Activated CD4-positive, alpha-beta T cell treated with anti-CD3 and anti-CD28 coated beads, Interleukin-2, Interleukin-4, amounts not matched to agents 100 ng/mL and 50 ng/mL, durations not matched to agents 16 hours and 8 hours (primary cell): ENCODE measurements around the gene PRKG1.
A peak's percentile ranks its signal among the peaks of the same experiment; 100 is the strongest.

ENCODE experiments used
- DNase-seq: peaks from one replicate; pipeline ENCODE4 v3.0.0-alpha.2; 2020; ENCODE audit warnings: low spot score

The PRKG1 gene

DNA sequence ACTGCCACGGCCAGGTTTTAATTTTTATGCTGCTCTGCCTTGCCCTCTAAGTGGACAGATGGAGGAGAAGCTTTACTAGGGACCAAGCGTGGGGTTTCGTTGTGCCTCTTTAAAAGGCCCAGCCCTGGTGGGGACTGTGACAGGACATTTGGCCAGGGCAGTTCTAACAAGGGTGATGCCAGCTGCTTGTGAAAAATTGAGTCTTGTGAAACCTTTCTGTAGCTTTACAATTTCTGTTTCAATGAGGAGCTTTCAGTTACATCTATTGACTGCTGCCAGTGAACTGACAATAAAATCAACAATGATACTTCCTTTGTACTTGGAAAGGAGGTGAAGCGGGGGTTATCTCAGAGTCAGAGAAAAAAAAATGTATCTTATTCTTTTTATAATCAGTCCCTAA, 858.2 kb downstream of the PRKG1 start:
- DNase-seq, result no peak

DNA sequence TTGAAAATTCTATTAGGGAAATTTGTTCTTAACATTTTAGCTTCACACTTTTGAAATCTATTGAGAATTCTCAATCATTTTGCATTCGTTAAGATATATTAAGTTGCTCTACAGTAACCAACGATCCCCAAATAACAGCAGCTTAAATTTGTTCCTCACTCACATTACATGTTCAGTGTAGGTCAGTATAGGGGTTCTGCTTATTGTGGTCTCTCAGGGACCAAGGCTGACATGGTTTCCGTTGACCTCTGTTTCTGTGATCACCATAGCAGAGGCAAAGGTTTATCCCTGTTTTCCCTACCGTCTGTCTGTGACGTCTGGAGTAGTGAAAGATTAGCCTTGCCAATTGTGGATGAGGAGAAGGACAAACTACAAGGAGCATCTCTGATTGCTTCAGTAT, 860.1 kb downstream of the PRKG1 start:
- DNase-seq, result no peak

DNA sequence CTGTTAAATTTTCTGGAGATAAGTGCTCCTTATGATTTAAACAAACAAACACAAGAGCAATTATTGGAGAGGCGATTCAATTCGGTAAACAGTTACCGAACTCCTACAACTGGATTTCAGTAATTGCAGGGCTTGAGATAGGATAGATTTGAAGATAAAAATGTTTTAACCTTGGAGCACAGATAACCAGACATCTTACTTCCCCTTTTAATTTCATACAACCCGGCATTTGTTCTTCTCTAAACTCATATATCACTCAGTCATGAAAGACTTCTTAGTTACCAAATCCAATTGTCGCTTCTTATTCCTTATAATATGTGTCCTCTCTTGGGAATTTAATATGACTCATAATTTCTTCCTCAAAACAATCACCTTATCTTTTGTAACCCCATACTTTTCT, 861.1 kb downstream of the PRKG1 start:
- DNase-seq, result no peak

DNA sequence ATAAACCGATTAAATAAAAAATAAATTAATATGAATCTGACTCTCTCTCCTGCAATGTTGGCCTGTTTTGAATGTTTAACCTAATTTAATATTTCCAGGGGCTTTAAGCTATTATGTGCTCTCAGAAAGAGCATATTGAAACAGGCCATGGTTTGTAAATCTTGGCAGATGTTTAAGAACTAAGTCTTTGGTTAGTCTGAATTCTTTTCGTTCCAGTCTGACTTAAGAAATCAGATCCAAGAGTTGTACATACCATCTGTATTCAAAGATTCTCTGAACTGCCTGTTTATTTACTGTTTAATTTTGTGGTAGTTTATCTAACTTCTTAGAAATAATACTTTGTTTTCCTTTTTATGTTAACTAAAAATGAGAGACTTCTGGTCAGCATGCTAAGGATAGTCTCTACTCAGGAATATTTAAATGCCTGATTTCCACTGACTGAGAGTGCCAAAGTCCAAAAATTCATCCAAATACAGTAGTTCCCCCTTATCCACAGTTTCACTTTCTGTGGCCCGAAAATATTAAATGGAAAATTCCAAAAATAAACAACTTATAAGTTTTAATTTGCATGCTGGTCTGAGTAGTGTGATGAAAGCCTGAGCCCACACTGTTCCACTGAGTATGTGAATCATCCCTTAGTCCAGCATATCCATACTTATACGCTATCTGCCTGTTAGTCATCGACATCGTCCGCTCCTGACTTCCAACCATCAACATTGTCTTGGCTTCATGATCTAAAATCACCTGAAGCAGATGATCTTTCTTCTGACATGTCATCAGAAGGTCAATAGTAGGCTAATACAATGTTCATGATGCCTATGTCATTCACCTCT, 863.2 kb downstream of the PRKG1 start:
- DNase-seq, result no peak

DNA sequence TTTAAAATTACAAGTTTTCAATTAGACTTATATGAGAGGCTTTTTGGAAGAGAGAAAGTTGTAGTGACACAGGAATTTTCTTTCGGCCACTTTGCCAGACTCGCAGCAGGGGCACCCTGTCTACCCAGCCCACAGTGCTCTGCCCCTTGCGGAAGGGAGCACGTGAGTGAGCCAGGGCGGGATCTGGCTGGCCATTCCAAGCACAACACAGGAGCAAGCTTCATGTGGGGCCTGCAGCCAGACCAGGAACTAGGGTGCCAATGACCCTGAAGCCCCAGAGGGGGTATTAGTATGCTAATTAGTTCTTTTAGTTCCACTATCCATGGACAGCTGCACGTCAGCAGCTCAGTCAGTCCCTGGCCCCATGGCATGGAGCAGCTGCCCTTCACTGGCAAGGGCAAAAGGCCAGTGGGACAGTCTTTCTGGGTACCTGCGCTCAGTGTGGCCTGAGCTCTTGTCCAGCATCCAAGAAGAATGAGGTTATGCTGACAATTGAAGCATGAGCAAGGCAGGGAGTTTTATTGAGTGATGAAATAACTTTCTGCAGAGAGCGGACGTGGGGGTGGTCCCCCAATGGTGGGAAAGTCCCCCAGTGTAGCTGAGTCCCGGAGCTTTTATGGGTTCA, 876.2 kb downstream of the PRKG1 start:
- no peak for DNase-seq

DNA sequence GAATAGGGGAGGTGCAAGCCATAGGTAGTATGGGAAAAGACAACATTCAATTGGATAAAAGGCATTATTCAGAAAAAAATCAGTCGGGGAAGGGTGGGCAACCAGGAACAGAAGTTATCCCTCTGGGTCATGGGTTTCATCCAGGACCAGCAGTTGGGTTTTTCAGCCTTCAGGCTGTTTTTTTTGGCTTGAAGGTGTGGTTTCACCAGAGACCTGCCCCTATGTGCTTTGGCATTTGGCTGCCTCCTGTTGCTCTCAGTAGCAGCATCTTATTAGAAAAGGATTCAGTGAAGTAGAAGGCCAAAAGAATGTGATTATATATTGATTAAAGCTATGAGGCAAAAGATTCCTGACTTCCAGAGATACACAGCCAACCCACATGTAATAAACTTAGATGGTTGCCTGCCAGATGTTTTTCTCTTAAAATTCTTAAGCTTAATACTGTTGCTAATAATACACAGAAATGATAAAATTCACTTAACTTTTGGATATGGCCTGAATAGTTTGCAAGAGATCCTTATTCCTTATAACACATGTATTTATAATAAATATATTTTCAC, 876.8 kb downstream of the PRKG1 start:
- no peak for DNase-seq

DNA sequence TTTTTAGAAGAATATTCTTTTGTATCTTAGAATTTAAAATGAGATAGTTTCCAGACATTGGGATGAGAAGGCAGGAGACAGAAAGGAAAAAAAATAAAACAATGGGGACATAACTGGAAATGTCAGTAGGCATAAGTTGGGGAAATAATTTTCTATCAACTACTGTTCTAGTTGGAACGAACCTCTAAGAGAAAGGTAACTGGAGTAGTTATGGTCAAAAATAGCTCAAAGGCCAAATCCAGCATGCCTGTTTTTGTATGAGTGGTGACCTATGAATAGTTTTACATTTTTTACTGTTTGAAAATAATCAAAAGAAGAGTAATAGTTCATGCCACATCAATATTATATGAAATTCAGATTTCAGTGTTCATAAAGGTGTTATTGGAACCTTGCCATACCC, 877.3 kb downstream of the PRKG1 start:
- no peak for DNase-seq

DNA sequence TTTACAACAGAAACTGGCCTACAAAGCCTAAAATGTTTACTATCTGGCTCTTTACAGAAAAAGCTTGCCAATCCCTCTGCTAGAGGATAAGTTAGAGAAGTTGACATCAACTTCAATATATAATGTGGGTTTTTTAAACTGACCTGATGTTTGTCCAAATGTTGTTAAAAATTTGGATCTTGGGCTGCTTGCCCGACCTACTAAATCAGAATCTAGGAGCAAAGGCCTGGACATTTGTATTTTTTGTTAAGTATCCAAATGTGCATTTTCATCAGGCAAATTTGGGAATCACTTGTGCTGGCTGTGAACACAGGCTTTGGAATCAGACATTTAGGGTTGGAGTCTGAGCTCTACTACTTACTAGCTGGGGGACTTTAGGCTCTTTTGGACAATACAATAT, 877.8 kb downstream of the PRKG1 start:
- DNase-seq, result no peak

DNA sequence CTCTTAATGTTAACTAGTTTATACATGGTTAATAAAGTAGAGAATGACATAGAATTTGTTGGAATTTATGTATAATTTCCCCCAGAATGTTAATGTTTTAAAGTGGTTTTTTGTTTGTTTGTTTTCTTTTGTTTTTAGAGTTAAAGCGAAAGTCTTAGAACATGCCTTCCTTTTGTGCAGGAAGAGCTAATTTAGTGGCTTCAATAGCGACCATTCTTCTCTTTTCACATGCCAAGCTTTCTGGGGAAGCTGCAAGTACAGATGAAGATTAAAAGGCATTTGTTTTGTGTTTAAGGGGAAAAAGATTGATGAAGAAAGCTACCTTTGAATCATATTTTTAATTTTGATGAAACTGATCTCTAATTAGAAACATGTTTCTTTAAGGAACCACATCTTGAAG, 881.4 kb downstream of the PRKG1 start:
- DNase-seq, result no peak

DNA sequence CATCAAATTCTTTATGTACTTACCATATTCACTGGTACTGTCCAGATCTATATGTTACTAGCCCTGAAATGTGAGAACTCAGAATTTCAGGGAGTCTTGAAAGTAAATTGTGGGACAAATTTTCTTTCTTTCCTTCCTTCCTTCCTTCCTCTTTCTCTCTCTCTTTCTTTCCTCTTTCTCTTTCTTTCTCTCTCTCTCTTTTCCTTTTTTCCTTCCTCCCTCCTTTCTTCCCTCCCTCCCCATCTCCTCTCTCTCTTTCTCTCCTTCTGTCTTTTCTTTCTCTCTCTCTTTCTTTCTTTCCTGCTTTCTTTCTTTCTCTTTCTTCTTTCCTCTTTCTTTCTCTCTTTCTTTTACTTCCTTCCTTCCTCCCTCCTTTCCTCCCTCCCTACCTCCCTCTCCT, 882.5 kb downstream of the PRKG1 start:
- DNase-seq, result no peak

DNA sequence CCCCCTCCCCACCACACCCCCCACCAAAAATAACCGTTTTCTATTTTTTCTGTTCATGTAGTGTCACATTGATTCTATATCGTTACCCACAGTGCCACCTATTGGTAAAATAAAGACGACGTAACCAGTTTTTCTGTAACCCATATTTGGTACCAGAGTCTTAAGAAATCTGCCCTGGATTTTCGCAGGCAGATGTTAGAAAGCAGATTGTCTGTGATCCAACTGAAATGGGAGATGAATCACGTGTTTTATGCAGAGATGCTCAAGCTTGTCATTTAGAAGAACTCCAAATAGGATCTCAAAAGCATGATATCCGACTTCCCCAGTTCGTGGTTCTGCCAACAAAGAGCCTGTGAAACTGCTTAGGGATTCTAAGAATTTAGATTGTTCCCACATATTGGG, 886.2 kb downstream of the PRKG1 start:
- peak; percentile 49 for DNase-seq

DNA sequence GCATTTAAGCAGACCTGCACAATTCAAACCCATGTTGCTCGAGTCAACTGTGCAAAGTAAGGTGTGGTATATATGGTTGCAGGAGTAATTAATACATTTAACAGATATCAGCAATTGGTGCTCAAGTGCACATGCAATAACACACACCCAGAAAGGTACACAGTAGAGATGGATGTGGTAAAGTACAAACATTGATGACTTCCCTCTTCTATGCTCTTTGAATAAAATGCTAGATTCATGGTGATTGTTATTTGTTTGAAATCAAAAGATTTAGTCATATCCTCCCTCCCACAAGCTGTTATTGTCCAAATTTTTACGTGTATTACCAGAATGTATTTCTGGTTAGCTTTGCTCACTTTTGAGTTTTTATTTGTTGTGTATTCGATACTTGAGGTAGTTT, 887.1 kb downstream of the PRKG1 start:
- no peak for DNase-seq

DNA sequence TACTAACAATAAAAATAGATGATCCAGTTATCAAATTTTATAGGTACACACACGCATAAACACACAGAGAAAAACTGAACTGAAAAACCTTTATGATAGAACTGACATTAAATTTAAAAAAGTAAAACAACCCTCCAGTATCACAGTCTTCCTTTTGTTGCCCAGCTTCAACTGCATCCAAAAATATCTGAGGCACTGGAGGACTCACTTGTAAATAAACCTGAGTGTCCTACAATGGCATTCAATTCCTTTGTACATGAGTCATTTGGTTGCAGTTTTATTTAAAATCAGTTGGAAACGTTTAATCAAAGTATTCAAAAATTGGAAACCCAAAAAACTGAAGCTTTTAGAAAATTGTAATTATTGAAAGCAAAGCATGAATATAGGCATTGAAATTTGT, 890.3 kb downstream of the PRKG1 start:
- no peak for DNase-seq

DNA sequence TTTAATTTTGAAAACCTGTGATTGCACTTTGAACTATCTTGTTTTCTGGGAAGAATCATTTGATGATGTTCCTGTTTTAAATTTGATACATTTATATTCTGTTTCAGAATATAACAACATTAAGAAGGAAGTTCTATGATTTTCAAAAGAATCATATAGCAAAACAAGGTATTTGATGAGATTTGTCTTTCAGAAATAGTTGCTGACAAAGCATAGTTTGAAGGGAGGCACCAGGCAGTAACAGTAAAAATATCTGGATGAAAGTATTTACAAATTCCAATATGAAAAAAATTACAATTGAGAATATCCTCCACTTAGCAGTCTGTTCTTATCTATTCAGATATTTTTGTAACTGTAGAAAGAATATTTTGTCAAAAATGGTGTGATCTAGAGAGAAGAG, 891.2 kb downstream of the PRKG1 start:
- DNase-seq, result no peak

DNA sequence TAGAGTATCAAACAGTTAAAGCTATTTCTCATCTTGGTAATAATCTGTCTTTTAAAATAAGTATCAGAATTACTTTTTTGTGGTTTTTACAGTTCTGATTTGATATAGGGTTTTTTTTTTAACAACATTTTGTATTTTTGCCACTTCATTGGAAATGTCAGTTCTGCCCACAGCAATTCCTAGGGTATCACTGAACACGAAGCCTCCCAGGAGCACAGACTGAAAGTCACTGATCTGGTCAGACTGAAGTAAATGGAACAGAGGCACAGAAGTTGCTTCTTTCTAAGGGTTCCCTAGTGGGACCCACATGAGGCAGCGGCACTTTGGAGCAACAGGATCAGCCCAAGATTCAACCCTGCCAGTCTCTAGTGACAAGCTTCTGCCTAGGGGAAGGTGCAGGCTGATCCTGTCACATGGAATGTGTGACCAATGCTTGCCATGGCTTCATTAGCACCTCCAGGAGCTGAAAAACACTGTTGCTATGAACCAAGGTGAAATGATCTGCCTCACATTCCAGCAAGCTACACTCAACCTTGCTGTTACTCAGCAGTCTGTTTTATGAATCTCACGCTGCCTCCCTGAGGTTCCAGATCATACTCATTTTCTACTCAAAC, 898.6 kb downstream of the PRKG1 start:
- no peak for DNase-seq

DNA sequence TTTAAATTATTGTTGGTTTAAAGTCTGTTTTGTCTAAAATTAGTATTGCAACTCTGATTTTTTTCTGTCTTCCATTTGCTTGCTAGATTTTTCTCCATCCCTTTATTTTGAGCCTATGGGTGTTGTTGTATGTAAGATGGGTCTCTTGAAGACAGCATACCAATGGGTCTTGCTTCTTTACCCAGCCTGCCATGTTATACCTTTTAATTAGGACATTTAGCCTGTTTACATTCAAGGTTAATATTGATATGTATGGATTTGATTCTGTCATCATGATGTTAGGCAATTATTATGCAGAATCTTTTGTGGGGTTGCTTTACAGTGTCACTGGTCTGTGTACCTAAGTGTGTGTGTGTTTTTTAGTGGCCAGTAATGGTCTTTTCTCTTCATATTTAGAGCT, 906.5 kb downstream of the PRKG1 start:
- DNase-seq, result no peak

DNA sequence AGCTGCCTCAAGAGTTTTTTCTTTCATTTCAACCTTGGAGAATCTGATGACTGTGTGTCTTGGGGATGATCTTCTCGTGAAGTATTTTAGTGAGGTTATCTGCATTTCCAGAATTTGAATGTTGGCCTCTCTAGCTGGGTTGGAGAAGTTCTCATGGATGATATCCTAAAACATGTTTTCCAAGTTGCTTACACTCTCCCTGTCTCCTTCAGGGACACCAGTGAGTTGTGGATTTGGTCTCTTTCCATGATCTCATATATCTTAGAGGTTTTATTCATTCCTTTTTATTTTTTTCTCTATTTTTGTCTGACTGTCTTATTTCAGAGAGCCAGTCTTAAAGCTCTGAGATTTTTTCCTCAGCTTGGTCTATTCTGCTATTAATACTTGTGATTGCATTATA, 907.4 kb downstream of the PRKG1 start:
- no peak for DNase-seq

DNA sequence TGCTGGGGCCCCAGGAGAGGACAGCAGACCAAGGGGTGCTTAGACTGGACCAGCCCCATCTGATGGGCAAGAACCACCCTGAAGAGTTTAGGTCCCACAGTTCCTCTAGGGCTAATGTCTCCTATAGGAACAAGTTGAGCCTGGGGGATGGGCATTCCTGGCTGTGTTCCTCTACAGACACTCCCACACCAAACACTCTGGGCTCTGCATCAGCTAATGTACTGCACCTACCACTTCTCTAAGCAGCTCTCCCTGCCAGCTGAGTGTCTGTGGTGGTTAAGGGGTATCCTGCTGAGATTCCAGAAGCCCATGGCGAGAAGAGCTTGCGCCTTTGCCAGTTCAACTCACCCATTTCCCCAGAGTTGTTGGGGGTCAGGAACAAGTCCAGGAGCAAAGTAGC, 909.2 kb downstream of the PRKG1 start:
- no peak for DNase-seq

DNA sequence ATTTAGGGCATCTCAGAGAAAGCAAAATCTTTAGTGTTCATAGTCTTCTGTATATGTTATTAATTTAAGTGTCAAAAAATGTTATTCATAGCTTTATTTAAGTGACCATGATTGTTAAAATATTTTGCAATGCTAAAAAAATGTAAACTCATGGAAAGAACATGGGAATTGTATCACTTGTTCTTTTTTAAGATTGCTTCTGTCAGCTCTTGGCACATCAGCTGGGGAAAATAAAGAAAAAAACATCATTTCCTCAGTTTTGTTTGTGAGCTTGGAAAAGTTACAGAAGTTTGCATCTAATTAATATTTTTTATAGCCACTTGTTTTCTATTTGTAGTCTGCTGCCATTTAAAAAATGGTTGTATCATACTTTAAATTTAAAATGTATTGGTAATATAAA, 911.0 kb downstream of the PRKG1 start:
- no peak for DNase-seq

DNA sequence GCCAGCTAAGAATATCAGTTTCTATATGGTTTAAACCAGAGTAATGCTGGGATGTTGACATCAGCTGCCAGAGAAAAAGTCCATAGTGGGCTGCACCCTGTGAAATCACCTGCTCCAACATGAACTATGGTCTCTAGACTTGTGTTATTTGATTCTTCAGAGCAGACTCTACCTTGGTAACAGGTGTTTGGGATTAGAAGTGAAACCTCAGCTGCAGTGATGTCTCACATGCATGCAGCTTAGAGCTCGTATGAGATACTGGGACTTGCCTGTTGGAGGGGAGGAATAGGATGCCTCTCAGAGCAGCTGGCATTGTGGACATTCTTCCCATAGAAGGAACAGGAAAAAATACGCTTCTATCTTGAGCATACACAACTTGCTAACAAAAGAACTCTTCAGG, 912.2 kb downstream of the PRKG1 start:
- DNase-seq, result no peak

DNA sequence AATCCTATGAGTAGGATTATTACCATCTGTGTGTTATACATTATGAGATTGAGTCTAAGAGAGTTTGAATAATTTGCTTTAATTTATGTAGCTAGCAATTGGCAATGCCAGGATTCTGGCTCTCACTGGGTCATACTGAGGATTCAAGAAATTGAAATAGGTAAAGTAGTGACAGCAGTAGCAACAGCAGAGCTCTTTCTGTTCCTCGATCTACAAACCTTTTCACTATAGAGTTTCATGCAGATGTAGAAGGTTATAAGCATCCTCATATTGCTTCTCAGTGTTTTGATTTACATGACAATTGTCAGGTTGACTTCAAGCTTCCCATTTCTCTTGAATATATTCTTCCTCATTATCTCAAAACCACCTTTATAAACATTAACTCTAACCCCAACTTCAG, 919.2 kb downstream of the PRKG1 start:
- DNase-seq, result no peak

DNA sequence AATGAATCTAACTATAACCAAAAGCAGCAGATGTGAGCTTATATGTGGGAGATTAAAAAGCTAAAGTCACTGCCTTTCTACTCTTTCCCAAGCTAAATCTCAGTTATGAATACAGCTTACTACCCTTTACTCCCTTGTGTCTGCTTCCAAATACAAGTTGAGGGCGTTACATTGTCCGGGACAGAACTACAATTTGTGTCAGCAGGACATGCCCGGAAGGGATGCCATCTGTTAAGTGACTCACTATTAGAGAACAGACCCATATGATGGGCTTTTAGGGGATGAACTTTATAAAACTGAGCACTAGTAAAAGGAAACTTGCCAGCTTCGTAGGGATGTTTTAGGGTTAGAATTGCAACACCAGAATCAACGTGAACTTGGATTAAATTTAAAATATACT, 924.8 kb downstream of the PRKG1 start:
- DNase-seq, result no peak

DNA sequence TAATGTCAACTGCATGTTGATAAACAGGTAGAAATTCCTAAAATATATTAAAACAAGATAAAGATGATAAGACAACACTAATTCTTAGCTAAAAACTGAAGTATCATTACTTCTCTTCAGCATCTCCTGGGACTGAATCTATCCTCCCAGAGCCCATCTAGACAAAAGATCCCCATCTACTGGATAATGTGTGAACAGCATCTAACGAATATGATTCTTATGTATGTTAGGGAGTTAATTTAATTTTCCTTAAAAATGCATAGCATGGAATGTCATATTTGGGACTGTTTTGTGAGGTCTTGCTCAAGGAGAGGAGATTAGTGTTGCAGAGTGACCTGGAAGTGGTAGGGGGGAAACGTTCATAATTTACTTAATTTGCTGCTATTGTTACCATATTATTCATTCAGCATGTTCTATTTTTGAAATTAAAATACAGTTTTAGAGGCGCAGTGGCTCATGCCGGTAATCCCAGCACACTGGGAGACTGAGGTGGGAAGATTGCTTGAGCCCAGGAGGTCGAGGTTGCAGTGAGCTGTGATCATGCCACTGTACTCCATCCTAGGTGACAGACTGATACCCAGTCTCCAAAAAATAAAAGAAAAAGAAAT, 930.2 kb downstream of the PRKG1 start:
- DNase-seq, result peak; percentile 4
